SKM-1 treated with dmso at 0.1 percent for 144 hours (cell line): Measurements from ENCODE around the gene KCNA4.
"Not testable (repeated sequence)": the region's sequence is repeated elsewhere in the genome, so short reads cannot be mapped to it uniquely, and the experiment has no call there.

Experiments used
- DNase-seq: peaks from one replicate; lab custom pipeline; 2025; ENCODE audit not compliant: unreplicated experiment; lab: John Stamatoyannopoulos, UW

The KCNA4 gene

DNA sequence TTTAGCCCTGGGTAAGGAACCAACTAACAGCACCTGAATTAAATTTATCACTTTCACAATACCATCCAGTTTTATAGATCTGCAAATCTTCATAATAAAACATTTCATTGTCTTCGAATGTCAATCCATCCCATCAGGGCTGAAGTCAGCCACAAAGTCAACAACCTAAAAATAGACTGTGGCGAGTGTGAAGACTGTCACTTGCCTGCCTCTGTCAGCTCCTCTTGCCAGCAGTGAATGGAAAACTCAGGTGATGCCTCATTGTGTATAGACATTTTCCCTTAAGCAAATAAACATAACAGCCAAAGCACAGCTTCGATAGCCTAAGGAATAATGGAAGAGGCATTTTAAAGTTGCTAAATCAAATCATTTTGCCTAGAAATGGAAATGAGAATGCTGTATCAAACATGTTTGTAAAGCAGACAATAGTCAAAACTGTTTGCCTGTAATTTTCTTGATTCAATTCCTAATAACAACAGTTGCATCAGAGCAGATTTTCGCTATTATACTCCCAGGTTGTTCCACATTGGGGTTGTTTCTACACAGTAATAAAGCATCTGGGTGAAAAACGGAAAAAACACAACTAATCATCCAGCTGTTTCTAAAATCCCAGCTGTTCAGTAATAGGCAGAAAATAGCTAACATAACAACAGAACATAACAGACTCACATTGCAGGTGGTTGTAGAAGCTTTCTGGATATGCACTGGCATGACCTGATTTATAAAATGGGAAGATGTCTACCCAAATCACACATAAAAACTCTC lies 15.7 kb downstream of the KCNA4 start:
- no peak for DNase-seq

GRCh38 chr11:29996016-29996415 lies 20.8 kb downstream of the KCNA4 start:
- no peak for DNase-seq

DNA sequence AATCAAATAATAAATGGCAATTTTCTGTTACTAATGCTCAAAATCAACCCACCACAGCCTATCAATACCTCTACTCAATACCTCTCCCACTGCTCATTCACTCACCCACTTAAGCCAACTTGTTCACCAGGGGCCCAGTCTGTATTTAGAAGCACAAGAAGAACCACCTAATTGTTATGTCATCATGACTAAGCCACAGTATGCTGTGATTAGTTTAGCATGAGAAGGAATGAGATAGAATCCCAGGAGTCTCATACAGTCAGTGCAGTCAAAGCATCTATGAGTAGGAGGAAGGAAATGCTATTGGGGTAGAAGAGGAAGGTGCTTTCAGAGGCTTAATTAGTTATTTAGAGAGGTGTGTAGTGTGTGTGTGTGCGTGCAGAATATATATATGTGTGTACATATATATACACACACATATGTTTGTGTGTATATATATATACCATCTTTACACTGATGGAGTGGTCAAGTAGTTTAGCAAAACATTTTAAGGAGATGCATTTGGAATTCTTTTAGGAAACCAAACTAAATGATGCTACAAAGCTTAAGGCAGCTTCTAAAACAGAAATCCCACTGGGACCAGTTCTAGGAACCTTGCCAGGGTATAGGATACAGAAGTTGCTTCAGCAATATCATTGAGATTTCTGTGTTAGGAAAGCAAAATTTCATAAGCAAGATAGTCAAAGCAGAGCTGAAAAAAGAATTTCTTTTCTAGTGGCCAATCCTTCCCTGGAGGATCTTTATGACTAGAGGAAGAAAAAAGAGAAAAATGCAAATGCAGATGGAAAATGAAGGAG lies 27.5 kb downstream of the KCNA4 start:
- DNase-seq, result no peak

GRCh38 chr11:29985248-29985647 lies 31.6 kb downstream of the KCNA4 start:
- no peak for DNase-seq

DNA sequence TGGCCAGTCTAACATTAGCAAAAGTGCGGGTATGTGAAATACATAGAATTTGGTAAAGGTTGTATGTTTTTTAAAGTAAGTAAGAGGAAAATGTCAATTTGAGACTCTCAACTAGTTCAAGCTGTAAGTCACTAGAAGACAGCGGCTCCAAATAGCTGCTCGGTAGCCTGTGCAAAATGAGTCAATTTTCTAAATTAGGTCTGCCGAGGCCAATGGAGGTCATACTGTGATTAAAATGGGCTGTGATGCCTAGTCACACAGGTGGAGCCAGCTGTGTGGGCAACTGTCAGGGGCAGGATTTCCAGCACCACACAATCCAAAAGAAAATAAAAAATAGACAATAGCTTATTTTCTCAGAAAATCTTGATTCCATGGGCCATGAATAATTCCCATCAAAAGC lies 32.3 kb downstream of the KCNA4 start:
- DNase-seq, result no peak

- DNase-seq, result no peak
These were observed 38.3 kb downstream of the KCNA4 start for GRCh38 chr11:29978549-29978948.

DNA sequence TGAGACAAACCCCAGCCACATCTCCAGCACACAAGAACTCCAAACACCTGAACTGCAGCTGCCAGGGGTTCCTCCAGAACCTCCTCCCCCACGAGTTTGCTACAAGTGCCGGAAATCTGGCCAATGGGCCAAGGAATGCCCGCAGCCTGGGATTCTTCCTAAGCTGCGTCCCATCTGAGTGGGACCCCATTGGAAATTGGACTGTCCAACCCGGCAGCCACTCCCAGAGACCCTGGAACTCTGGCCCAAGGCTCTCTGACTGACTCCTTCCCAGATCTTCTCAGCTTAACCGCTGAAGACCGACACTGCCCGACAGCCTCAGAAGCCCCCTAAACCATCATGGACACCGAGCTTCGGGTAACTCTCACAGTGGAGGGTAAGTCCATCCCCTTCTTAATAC lies 41.2 kb downstream of the KCNA4 start:
- not testable (repeated sequence) for DNase-seq

DNA sequence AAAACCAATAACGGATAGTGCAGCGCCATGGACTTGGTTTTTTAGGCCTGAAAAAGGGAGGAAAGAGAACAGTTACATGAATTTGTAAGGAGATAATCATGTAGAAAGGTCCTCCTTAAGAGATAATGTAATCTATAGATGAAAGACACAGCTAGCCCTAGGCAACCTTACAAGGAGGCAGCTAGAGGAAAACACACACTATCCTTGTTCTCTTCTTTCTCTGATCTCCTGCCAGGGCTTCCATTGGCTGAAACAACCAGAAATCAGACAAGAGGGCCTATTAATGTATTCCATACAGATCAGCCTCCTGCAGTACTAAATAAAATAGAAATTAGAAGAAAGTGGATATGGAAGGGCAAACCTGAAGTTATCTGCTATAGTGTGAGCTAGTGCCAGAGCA lies 53.0 kb downstream of the KCNA4 start:
- DNase-seq, result no peak

DNA sequence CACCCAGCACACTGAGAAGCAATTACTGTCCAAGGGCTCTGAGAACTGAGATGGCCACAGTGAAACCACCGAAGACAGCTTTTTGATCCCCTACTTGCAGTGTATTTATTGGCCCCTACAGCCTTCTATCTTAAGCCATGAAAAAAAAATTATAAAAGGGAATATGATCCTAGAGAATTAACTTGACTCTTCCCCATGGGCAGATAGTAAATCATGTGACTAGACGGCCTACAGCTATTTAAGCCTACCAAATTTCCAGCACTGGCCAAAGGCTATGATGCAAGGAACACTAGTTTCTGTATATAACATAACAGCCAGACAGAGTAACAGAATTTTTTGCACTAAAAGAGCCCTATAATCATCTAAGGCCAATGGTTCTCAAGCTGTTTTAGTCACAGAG lies 53.8 kb downstream of the KCNA4 start:
- DNase-seq, result no peak

GRCh38 chr11:29962243-29962642 lies 54.6 kb downstream of the KCNA4 start:
- no peak for DNase-seq
